MCF 10A (cell line): ENCODE data around the gene GPRC5B. TPM values are rescaled to one million over a fixed set of nuclear protein-coding genes. Genes with fewer than 3 reads are reported as not detected.

Experiments
- BruUV-seq: library from RNA; stranded (reverse); fragments of 400-500 nt; replicated peaks from 2 replicates; lab custom pipeline; 2021; lab: Mats Ljungman, UMichigan
- CTCF ChIA-PET: fragments of 300-600 bp; sonication (Branson Sonifier 250); formaldehyde crosslinking; extraction: SDS; loops from one replicate; lab custom pipeline; 2021; ENCODE audit warnings: antibody characterized with exemption, inconsistent platforms; lab: Yijun Ruan, JAX
- POLR2A ChIA-PET: fragments of 300-600, 350-650 bp; sonication (Branson Sonifier 250); formaldehyde crosslinking; extraction: SDS; loops from one replicate; lab custom pipeline; 2020; ENCODE audit warnings: antibody characterized with exemption, inconsistent platforms; lab: Yijun Ruan, JAX
- DNase-seq: peaks from one replicate; pipeline ENCODE4 v3.0.0-alpha.2; 2018; ENCODE audit not compliant: unreplicated experiment
- H3K27ac Mint-ChIP-seq: one replicate; pipeline ENCODE4 v1.8.0; 2022; ENCODE audit warnings: mild to moderate bottlenecking, low read depth, mixed read lengths; ENCODE audit not compliant: unreplicated experiment
- H3K27me3 Mint-ChIP-seq: one replicate; pipeline ENCODE4 v1.8.0; 2022; ENCODE audit warnings: mixed read lengths; ENCODE audit not compliant: insufficient read depth, unreplicated experiment
- H3K36me3 Mint-ChIP-seq: one replicate; pipeline ENCODE4 v1.8.0; 2022; ENCODE audit warnings: mild to moderate bottlenecking, moderate library complexity, mixed read lengths; ENCODE audit not compliant: insufficient read depth, unreplicated experiment
- H3K4me1 Mint-ChIP-seq: one replicate; pipeline ENCODE4 v1.8.0; 2022; ENCODE audit warnings: mixed read lengths; ENCODE audit not compliant: insufficient read depth, unreplicated experiment
- H3K4me3 Mint-ChIP-seq: one replicate; pipeline ENCODE4 v1.8.0; 2022; ENCODE audit warnings: mild to moderate bottlenecking, moderate library complexity, mixed read lengths; ENCODE audit not compliant: unreplicated experiment
- H3K9me3 Mint-ChIP-seq: one replicate; pipeline ENCODE4 v1.8.0; 2022; ENCODE audit warnings: mixed read lengths; ENCODE audit not compliant: unreplicated experiment
- intact Hi-C: fragments of 100-400 bp; cut with micrococcal nuclease; formaldehyde crosslinking; loops from 2 replicates; pipeline ENCODE4 v1.14.1; 2022
- total RNA-seq: library from RNA; stranded (reverse); gene quantifications from 2 replicates; pipeline ENCODE4 v1.2.3, GENCODE V29; 2022
- TF ChIP-seq, protein P1 (sequence below): fragments of 200-600 bp; IDR thresholded peaks from one replicate; pipeline ENCODE4 v1.8.0; 2022; ENCODE audit warnings: antibody characterized with exemption, mild to moderate bottlenecking; ENCODE audit not compliant: unreplicated experiment

GPRC5B gene
- total RNA-seq, 1 experiment from 2014 or later = not detected

DNA sequence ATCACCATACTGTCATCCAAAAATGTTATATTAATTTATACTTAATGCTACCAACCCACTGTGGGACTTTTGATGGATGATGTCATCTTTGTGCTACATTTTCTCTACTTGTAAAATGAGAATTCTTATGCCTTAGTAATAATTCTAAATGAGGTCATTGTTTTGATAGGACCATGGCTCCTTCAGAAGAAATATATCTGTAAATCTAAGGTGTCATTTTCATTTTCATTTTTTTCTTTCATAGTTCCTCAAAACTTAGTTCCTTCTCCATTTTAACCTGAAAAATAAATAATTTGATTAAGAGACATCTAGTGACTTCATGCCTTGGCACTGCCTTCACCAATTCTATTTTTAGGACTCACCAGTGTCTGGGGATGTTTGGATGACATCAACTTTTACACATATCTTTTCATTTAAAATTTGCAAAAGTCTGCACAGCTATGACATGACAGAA lies 48.7 kb downstream of the GPRC5B start:
- Mint-ChIP-seq H3K27me3 (no peaks in the 10 kb centered on the region), H3K4me1 (no peaks in the 10 kb centered on the region), H3K27ac (no peak overlapping the region), H3K9me3 (no peaks in the 10 kb centered on the region), H3K36me3 (no peaks in the 10 kb centered on the region), H3K4me3 (no peak overlapping the region)
- TF ChIP-seq, protein P1, sequence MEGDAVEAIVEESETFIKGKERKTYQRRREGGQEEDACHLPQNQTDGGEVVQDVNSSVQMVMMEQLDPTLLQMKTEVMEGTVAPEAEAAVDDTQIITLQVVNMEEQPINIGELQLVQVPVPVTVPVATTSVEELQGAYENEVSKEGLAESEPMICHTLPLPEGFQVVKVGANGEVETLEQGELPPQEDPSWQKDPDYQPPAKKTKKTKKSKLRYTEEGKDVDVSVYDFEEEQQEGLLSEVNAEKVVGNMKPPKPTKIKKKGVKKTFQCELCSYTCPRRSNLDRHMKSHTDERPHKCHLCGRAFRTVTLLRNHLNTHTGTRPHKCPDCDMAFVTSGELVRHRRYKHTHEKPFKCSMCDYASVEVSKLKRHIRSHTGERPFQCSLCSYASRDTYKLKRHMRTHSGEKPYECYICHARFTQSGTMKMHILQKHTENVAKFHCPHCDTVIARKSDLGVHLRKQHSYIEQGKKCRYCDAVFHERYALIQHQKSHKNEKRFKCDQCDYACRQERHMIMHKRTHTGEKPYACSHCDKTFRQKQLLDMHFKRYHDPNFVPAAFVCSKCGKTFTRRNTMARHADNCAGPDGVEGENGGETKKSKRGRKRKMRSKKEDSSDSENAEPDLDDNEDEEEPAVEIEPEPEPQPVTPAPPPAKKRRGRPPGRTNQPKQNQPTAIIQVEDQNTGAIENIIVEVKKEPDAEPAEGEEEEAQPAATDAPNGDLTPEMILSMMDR = no peak
- POLR2A ChIA-PET = no interaction called here
- no TSS peak for BruUV-seq
- CTCF ChIA-PET = no interaction called here
- no peak for DNase-seq
- intact Hi-C loops = no loop called here

DNA sequence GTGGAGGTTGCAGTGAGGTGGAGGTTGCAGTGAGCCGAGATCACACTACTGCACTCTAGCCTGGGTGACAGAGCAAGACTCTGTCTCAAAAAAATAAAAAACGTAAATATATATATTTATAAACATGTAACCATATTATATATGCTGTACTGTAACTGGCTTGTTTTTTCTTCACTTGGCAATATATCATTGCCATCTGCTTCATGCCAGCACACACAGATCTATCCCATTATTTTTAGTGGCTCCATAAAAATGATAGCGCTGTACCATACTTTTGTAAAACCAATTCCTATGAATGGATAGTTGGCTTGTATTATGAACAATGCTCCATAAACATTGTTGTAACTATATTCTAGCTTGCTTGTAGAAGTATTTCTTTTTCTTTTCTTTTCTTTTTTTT lies 49.5 kb downstream of the GPRC5B start:
- Mint-ChIP-seq H3K27me3 (no peaks in the 10 kb centered on the region), H3K36me3 (no peaks in the 10 kb centered on the region), H3K4me1 (no peaks in the 10 kb centered on the region), H3K9me3 (no peaks in the 10 kb centered on the region), H3K27ac (no peak overlapping the region), H3K4me3 (no peak overlapping the region)
- intact Hi-C loops = no loop called here
- CTCF ChIA-PET = interaction anchor here (0.7 to 0.8 kb wide), 3 partner anchors 28 to 251 kb away, joined by 3 read pairs; no protein-coding TSS in a partner anchor
- BruUV-seq = no TSS peak
- POLR2A ChIA-PET = no interaction called here
- no peak for DNase-seq
- TF ChIP-seq, protein P1 = no peak

DNA sequence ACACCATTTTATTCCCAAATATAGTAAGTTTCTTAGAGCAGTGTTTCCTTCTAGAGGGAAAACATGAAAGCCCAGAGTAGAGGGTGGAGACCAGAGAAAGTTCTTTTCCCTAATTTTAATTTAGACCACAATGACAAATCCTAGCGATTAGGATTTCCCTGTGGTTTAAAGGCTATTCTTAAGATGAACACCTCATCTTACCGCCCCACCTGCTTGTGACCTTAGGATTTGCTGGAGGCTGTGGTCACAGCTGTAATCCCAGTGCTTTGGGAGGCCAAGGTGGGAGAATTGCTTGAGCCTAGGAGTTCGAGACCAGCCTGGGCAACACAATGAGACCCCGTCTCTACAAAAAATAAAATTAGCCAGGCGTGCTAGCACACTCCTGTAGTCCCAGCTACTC lies 51.1 kb downstream of the GPRC5B start:
- H3K27ac Mint-ChIP-seq = no peak overlapping the region
- CTCF ChIA-PET = no interaction called here

DNA sequence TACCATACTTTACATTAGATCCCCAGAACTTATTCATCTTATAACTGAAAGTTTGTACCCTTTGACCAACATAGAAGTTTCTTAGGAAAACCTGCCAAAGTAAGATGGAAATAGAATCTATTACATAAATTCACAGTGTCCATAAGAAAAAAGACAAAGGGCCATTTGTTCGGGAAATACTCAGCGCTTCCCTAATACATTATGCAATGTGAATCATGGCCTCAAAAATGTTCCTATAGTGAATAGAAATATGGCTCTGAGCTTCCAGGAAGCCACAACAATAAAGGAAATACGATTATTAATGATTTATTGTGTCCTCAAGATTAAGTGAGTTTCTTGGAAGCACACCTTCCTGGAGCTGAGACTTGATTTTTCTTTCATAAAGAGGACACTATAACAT lies 51.5 kb downstream of the GPRC5B start:
- ChIA-PET CTCF (no interaction called here), POLR2A (no interaction called here)
- H3K27me3 Mint-ChIP-seq = no peaks in the 10 kb centered on the region
- H3K36me3 Mint-ChIP-seq = no peaks in the 10 kb centered on the region
- no peak overlapping the region for H3K4me3 Mint-ChIP-seq
- no peaks in the 10 kb centered on the region for H3K4me1 Mint-ChIP-seq
- TF ChIP-seq, protein P1 = no peak
- no TSS peak for BruUV-seq
- no peak for DNase-seq
- H3K9me3 Mint-ChIP-seq = no peaks in the 10 kb centered on the region
- intact Hi-C loops = no loop called here
- no peak overlapping the region for H3K27ac Mint-ChIP-seq

More for the DNA sequence above, 51.1 kb downstream of the GPRC5B start:
- POLR2A ChIA-PET = no interaction called here
- Mint-ChIP-seq H3K36me3 (no peaks in the 10 kb centered on the region), H3K4me3 (no peak overlapping the region), H3K27me3 (no peaks in the 10 kb centered on the region), H3K9me3 (no peaks in the 10 kb centered on the region), H3K4me1 (no peaks in the 10 kb centered on the region)
- intact Hi-C loops = no loop called here
- no peak for DNase-seq
- BruUV-seq = no TSS peak
- TF ChIP-seq, protein P1 = no peak
